Loucy (cell line): ENCODE results near the gene BPHL.

Experiments used
- CTCF ChIP-seq: fragments of 200-600 bp; sonication (generic); conservative IDR thresholded peaks from 2 replicates; pipeline ENCODE4 v1.5.1; 2014; ENCODE audit warnings: mild to moderate bottlenecking, antibody characterized with exemption, low read length
- EZH2phosphoT487 ChIP-seq: fragments of 200-600 bp; IDR thresholded peaks from 2 replicates; pipeline ENCODE4 v1.6.1; 2018; ENCODE audit warnings: antibody characterized with exemption, mild to moderate bottlenecking, moderate library complexity, borderline replicate concordance

GRCh38 chr6:3090013-3090412 is 28.5 kb upstream of the BPHL start:
- no peak for TF ChIP-seq CTCF
- TF ChIP-seq EZH2phosphoT487 = no peak
